Activated CD4-positive, alpha-beta T cell treated with anti-CD3 and anti-CD28 coated beads, Interleukin-2, amount 50 U/mL, for 16 hours (primary cell): ENCODE measurements around the gene IFNA21.
A peak's percentile ranks its signal among the peaks of the same experiment; 100 is the strongest.
"Not testable (repeated sequence)": the region's sequence is repeated elsewhere in the genome, so short reads cannot be mapped to it uniquely, and the experiment has no call there.

Experiments used
- DNase-seq: peaks from one replicate; pipeline ENCODE4 v3.0.0-alpha.2; 2020

IFNA21 gene

DNA sequence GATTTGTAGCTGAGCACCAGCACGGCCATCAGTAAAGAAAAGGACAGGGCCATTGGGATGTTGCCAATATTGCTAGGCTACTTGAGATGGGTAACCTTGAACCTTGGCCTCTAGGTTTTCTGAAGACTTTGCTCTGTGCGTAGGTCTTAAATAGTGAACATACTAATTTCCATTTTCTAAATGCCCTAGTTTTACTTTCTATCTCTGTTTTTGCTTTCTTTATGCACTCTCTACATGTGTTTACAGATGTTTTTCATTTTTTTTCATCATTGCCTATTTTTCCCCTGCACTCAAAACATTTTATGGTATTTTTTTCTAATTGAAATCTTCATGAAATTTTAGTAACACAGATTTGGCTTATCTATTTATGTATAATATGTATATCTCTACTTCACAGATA, at the start of gene IFNA21:
TSS of gene IFNA21 (minus strand) at position 101 of the 400 bp plus-strand sequence. CDS start at position 53, 48 bp downstream.
- DNase-seq, result not testable (repeated sequence)

DNA sequence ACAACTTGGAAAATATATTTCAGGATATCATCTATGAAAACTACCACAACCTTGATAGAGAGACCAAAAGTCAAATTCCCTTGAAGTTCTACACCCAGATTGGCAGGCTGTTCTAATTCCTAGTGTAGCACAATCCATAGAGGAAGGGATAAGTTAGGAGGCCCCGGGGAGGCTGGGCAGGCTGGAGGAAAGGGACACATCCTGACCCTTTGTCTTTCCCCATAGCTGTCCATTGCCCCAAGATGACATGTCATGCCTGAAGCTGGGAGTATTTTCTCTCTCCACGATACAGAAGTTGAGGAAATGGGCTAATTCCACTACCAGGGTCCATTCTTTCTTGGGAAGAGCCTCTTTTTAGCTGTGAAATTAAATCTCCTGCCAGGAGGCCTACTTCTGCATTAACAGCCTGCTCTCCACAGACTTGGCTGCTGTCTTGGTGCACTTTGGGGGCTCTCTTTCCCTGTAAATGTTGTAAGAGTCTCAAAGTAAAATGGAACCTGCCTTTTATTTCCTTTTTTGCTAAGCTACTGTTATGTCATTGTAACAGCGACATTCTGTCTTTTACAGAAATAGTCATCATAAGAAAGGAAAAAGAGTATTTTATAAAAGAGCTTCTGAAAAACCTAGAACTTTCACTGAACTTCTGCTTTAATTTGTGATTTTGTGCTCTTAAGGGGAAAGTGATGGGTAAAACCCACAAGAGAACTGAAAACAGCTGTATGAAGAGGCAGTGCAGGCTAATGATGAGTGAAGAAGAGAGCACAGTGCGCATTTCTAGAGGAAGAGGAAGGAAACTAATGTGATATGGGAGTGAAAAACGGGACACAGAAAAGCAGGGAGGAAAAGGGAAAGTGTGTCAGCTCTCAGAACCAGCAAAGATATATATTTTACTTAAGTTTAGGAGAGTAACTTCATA, 47.2 kb upstream of the IFNA21 start:
- DNase-seq, result not testable (repeated sequence)

DNA sequence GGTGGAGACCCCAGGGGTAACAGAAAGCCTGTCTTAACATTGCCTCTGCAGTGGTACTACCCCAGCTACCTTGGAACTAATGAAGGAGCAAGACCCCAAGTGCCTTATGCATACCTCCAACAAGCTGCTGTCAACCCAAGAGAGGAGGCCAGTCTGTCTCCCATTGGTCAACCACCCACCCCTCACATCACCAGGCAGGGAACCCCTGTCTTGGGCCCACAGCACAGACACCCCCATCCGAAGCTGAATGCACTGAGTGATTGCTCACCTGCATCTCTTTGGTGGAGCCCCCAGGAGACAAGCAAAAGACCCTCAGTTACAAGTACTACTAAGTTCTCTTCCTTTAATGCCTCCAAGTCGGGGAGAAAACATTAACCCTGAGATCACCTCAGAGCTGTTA, 45.7 kb upstream of the IFNA21 start:
- not testable (repeated sequence) for DNase-seq

DNA sequence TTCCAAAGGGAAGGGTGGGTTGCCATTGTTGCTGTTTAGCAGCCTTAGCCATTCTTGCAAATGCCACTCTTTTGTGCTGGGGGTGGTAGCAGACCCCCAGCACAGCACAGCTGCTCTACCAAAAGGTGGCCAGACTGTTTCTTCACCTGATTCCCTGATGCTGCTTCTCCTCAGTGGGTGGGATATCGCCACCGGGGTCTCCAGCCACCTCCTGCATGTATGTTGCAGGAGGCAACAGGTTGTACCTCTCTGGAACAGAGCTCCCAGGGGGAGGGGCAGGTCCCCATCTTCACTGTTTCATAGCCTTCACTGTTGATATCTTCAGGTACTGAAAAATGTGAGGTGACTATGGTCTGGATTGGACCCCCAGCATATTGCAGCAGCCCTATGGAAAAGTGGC, 44.3 kb upstream of the IFNA21 start:
- DNase-seq, result not testable (repeated sequence)

- no peak for DNase-seq
Measured at GRCh38 chr9:21210311-21210710, 43.9 kb upstream of the IFNA21 start.

DNA sequence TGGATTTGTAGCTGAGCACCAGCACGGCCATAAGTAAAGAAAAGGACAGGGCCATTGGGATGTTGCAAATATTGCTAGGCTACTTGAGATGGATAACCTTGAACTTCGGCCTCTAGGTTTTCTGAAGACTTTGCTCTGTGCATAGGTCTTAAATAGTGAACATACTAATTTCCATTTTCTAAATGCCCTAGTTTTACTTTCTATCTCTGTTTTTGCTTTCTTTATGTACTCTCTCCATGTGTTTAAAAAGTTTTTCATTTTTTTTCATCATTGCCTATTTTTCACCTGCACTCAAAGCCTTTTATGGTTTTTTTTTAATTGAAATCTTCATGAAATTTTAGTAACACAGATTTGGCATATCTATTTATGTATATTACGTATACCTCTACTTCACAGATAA, 40.6 kb upstream of the IFNA21 start, which contains the start of gene IFNA10:
TSS of gene IFNA10 (minus strand) at position 101 of the 400 bp plus-strand sequence. CDS start at position 55, 46 bp downstream.
- DNase-seq, result not testable (repeated sequence)

GRCh38 chr9:21205204-21205603, 38.7 kb upstream of the IFNA21 start:
- peak; percentile 22 for DNase-seq

- DNase-seq, result not testable (repeated sequence)
Measured at GRCh38 chr9:21202105-21202504, 35.6 kb upstream of the IFNA21 start, which contains the start of gene IFNA7. IFNA7 (minus strand) TSS chr9:21202205; CDS start chr9:21202165, 40 bp downstream.

- DNase-seq, result peak; percentile 71
Measured at GRCh38 chr9:21194867-21195776, 28.7 kb upstream of the IFNA21 start.

- not testable (repeated sequence) for DNase-seq
Measured at GRCh38 chr9:21187487-21187886, 21.0 kb upstream of the IFNA21 start, which contains the start of gene IFNA4. IFNA4 (minus strand) TSS chr9:21187587; CDS start chr9:21187531, 56 bp downstream.

- DNase-seq, result peak; percentile 37
Measured at GRCh38 chr9:21182810-21183736, 16.6 kb upstream of the IFNA21 start.

DNA sequence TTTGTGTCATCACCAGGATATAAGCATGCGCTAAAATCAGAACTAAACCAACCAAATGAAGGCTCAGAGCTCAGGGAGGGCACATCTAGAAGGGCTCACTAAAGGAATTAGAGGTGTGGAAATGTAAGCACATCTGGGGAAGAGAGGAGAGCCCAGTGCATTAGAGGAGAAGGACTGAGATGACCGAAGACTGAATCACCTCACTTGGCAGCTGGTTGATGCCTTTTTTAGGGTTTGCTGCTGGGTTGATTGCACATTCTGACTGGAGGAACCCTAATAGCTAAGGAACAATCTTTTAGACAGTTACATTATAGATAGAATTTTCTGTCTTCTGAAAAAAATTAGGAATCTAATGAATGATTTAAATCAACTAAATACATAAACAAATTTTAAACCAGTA, 8.2 kb upstream of the IFNA21 start:
- DNase-seq, result no peak

DNA sequence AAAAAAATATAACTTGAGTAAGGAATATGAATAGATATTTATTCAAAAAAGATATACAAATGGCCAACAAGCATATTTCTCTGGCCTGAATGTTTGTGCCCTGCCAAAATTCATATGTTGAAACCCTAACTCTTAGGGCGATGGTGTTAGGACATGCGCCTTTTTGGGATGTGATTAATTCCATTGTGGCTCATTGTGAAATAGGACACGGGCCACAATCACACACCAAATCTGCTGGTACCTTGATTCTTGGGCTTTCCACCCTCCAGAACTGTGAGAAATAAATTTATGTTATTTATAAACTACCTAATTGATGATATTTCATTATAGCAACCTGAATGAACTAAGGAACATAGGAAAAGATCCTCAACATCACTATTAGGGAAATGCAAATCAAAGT, 5.7 kb upstream of the IFNA21 start:
- no peak for DNase-seq

DNA sequence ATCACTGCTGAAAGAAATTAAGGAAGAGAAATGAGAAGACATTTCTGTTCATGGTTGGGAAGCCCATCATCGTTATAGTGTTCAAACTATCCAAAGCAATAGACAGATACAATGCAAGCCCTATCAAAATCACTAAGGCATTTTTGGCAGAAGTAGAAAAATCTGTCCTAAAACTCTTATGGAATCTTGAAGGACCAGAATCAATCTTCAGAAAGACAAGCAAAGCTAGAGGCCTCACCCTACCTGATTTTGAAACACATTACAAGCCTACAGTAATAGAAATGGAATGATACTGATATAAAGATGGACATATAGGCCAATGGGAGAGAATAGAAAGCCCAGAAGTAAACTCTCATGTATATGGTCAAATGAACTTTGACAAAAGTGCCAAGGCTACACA, 4.9 kb upstream of the IFNA21 start:
- DNase-seq, result no peak

DNA sequence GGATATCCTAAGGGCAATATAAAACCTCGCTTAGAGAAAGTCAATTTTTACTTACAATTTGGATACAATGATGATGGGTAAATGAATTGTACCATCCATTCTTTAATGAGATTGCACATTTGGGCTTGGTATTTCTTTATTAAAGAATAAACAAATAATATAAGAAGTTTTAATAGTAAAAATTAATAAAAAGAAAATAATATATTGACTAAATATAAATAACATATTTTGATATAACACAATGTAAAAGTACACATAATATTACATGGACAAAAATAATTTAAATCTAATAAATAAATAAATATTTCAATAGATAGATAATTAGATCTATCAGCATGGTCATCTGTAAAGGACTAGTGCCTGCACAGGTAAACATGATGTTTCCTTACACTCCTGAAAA, 944 bp downstream of the IFNA21 start:
- DNase-seq, result no peak

GRCh38 chr9:21160178-21160577, 6.3 kb downstream of the IFNA21 start:
- DNase-seq, result peak; percentile 63

DNA sequence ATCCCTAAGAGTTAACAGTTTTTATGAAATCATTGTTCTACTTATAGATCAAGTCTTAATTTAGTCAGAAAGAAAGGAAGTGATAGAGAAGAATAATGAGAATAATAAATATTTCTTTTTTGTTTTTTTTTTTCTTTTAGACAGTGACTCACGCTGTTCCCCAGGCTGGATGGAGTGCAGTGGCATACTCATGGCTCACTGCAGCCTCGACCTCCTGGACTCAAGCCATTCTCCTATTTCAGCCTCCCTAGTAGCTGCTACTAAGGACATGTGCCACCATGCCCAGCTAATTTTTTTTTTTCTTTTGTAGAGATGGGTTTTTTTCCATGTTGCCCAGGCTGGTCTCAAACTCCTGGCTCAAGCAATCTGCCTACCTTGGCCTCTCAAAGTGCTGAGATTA, 11.0 kb downstream of the IFNA21 start:
- no peak for DNase-seq

- DNase-seq, result peak; percentile 29
Measured at GRCh38 chr9:21154018-21154608, 12.3 kb downstream of the IFNA21 start.

GRCh38 chr9:21153336-21154017, 13.0 kb downstream of the IFNA21 start:
- DNase-seq, result no peak

DNA sequence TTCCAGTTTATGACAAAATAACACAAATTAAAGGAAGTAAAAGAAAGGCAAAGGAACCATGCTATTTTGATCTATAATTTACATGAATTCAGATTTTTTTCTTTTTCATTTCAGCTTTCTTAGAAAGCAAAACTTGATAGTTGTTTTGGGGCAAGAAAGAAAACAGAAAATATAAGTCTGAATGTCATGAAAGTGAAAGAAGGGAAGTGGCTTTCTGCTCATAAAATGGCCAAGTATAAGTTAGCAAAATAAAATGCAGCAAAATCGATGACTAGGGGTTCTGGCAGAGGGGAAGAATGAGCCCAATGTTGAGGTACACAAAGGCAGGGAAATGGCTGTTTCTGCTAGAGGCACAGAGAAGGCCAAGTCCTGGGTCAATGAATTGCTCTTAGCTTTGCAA, 21.9 kb downstream of the IFNA21 start:
- no peak for DNase-seq

GRCh38 chr9:21141427-21141882, 25.0 kb downstream of the IFNA21 start, which contains the start of gene IFNW1:
IFNW1 (minus strand) TSS chr9:21141832; CDS start chr9:21141570, 262 bp downstream.
- DNase-seq, result no peak
